ENCODE data around the gene HTRA3.

HTRA3 gene

DNA sequence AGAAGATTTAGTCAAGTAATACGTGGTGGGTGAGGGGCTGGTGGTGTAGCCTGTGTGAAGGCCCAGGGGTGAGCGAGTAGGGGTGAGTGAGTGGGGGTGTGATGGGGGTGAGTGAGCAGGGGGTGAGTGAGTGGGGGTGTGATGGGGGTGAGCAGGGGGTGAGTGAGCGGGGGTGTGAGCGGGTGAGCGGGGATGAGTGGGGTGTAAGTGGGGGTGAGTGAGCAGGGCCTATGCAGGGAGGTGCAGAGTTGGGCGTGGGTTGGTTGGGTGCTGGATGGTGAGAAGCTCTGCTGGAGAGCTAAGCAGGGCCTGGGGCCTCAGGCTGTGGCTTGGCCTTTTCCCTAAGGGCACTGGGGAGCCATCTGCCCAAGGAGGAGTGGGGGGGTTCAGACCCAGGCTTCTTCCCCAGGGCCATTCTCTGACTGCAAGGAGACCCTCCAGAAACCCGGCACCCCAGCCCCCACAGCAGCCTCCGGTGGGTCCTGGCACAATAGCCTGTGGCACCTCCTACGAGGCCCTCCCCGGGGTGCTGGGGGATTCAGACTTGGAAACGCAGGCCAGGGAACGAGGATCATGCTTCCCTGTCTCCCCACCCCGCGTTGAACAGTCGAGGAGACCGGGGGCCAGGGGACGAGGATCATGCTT lies 40.1 kb upstream of the HTRA3 start:
- no peak for TF ChIP-seq ZNF274 (IDR thresholded peaks at IDR 0.05; ENCODE audit: low read depth, low read length)
- H3K4me3 ChIP-seq (ENCODE audit: low read length) = no peak overlapping the region

- H3K4me3 ChIP-seq (ENCODE audit: low read length) = no peak overlapping the region
- no peak for TF ChIP-seq ZNF274 (IDR thresholded peaks at IDR 0.05; ENCODE audit: low read depth, low read length)
These were observed 39.5 kb upstream of the HTRA3 start for GRCh38 chr4:8230033-8230432.

DNA sequence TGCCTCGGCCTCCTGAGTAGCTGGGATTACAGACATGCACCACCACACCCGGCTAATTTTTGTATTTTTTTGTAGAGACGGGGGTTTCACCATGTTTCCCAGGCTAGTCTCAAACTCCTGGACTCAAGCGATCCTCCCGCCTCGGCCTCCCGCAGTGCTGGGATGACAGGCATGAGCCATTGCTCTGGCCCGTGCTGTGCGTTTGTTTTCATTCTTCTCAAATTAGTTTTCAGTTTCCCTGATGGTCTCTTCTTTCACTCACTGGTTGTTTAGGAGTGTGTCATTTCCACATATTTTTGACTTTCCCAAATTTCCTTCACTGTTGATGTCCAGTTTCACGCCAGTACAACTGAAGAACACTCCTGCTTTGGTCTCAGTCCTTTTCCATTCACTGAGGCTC lies 38.7 kb upstream of the HTRA3 start:
- no peak for TF ChIP-seq ZNF274 (IDR thresholded peaks at IDR 0.05; ENCODE audit: low read depth, low read length)
- no peak overlapping the region for H3K4me3 ChIP-seq (ENCODE audit: low read length)

DNA sequence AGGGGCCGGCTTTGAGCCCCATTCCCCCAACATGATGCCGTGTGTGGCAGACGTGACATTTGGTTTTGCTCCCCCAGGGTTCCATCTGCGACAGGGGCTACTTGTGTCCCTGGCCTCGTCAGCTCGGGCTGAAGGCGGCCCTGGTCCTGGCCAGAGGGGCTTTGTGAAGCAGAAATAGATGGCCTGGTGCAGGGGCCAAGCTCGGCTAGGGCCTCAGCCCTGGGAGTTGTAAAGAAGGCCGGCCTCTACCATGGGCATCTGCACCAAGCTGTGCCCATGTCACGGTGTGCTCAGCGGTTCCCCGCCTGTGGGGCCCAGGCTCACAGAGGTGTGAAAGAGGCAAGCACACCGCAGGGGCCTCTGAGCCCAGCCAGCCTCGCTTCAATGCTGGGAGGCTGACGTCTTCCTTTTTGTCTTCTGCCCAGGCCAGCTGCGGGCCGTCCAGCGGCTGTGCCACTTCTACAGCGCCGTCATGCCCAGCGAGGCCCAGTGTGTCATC lies 38.0 kb upstream of the HTRA3 start:
- TF ChIP-seq ZNF274 (IDR thresholded peaks at IDR 0.05; ENCODE audit: low read depth, low read length) = no peak
- no peak overlapping the region for H3K4me3 ChIP-seq (ENCODE audit: low read length)

- no peak overlapping the region for H3K4me3 ChIP-seq (ENCODE audit: low read length)
- no peak for TF ChIP-seq ZNF274 (IDR thresholded peaks at IDR 0.05; ENCODE audit: low read depth, low read length)
These were observed 36.8 kb upstream of the HTRA3 start for GRCh38 chr4:8232748-8233147.

GRCh38 chr4:8233672-8234484 lies 35.7 kb upstream of the HTRA3 start:
- no peak overlapping the region for H3K4me3 ChIP-seq (ENCODE audit: low read length)
- no peak for TF ChIP-seq ZNF274 (IDR thresholded peaks at IDR 0.05; ENCODE audit: low read depth, low read length)

DNA sequence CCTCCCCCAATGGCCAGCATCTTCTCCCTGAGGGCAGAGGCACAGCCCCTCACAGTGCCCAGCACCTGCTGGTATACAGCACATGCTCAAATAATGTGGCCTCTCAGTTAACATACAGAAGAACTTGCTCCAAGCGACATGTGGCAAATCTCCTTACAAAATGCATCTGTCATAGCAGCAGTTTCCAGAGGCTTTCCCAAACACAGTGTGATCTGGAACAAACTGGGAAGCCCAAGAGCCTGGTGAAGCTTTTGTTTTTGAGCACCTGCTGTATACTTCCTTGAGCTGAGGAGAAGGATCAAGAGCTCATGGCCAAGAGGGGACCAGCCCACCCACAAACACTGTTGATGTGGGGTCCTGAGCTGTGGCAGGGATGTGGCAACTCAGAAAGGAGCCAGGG lies 34.8 kb upstream of the HTRA3 start:
- TF ChIP-seq ZNF274 (IDR thresholded peaks at IDR 0.05; ENCODE audit: low read depth, low read length) = no peak
- no peak overlapping the region for H3K4me3 ChIP-seq (ENCODE audit: low read length)

DNA sequence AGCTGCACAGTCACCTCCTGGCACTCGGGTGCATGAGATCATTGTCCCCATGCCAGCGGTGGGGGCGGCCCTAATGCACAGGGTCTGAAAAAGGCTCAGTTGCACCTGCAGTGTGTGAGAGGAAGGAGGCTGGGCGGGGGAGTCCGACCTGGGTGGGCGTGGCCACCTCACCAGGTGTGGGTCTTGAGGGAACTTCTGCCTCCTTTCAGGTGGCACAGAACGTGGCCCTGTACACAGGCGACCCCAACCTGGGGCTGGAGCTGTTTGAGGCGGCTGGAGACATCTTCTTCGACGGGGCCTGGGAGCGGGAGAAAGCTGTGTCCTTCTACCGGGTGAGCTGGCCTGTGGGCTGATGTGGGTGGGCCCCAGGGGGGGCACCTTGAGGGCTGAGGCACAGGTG lies 34.3 kb upstream of the HTRA3 start:
- TF ChIP-seq ZNF274 (IDR thresholded peaks at IDR 0.05; ENCODE audit: low read depth, low read length) = no peak
- no peak overlapping the region for H3K4me3 ChIP-seq (ENCODE audit: low read length)

DNA sequence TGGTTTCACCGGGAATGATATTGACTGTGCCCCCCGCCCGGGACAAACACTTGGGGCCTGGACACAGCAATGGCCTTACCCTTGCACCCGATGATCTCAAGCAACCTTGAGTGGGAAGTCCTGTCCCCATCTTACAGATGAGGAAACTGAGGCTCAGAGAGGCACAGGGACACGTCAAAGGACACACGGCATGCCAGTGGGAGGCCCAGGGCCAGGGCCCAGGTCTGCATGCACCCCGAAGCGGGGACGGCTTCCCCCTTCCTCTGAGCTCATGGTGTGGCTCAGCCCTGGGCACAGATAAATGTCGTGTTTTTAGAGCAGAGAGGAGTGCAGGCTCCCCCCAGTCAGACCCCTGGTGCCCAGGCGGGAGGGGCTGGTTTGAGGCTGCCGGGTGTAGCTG lies 33.9 kb upstream of the HTRA3 start:
- H3K4me3 ChIP-seq (ENCODE audit: low read length) = no peak overlapping the region
- TF ChIP-seq ZNF274 (IDR thresholded peaks at IDR 0.05; ENCODE audit: low read depth, low read length) = no peak

DNA sequence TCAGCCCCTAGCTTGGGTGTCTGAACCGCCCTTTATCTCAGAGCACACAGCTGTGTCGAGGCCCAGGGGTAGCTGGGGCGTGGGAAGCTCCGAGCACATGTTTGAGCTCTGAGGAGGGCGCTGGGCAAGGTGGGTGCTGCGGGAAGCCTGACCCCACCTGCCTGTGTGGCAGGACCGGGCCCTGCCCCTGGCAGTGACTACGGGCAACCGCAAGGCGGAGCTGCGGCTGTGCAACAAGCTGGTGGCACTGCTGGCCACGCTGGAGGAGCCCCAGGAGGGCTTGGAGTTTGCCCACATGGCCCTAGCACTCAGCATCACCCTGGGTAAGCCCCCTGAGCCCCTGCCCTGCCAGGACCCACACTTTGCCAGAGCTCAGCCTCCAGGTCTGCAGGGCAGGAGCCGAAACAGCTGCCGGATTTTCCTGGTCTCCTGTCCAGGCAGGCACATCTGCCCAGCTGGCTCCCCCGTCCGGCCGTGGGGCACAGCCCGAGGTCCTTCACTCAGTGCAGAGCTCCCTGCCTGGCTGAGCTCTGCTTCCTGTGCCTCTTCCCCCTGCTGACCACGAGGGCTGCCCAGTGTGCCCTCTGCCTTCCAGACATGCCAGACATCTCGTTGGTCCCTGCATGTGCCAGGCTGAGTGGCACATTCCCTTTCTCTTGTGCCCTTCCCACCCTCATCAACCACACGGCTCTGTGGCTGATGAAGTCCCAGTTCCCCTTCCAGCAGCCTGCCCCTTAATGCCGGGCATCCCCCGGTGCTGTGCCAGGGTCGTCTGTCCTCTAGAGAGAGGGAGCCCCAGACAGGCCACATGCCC lies 33.2 kb upstream of the HTRA3 start:
- H3K4me3 ChIP-seq (ENCODE audit: low read length) = no peak overlapping the region
- no peak for TF ChIP-seq ZNF274 (IDR thresholded peaks at IDR 0.05; ENCODE audit: low read depth, low read length)

DNA sequence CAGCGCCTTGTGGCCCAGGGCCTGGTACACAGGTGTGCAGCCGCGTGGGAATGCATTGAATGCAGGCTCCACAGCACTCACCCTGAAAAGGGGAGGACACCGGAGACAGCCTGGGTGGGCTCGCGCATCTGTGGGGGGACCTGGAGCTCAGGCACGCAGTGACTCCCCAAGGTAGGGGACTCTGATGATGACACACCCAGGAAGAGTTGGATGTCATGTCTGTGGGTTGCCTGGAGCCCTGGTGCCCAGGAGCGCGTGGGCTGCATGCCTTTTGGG lies 32.7 kb upstream of the HTRA3 start:
- H3K4me3 ChIP-seq (ENCODE audit: low read length) = no peak overlapping the region
- TF ChIP-seq ZNF274 (IDR thresholded peaks at IDR 0.05; ENCODE audit: low read depth, low read length) = no peak

GRCh38 chr4:8237256-8237989 lies 32.1 kb upstream of the HTRA3 start:
- no peak overlapping the region for H3K4me3 ChIP-seq (ENCODE audit: low read length)

DNA sequence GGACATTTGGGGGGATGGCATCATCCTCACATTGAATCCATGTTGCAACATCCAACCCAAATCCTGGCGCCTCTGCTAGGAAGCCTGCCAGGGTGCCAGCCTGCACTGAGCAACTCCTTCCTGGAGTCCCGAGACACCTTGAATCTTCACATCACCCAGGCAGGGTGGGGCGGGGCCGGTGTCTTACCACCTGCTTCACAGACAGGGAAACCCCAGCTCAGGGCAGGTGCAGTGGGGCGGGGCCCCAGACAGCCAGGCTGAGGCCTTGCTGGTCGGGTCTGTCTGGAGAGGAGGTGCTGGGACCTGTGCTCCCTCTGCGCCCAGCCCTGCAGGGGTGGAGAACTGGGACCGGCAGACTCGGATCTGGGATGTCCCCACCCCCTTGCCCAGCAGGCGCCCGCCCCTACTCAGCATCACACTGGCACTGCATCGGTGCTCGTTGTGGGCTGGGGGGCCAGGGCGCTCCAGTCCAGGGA lies 31.5 kb upstream of the HTRA3 start:
- H3K4me3 ChIP-seq (ENCODE audit: low read length) = no peak overlapping the region
- TF ChIP-seq ZNF274 (IDR thresholded peaks at IDR 0.05; ENCODE audit: low read depth, low read length) = no peak

More at GRCh38 chr4:8237256-8237989, 32.1 kb upstream of the HTRA3 start:
- no peak for TF ChIP-seq ZNF274 (IDR thresholded peaks at IDR 0.05; ENCODE audit: low read depth, low read length)

GRCh38 chr4:8238515-8239053 lies 31.0 kb upstream of the HTRA3 start:
- H3K4me3 ChIP-seq (ENCODE audit: low read length) = no peak overlapping the region
- TF ChIP-seq ZNF274 (IDR thresholded peaks at IDR 0.05; ENCODE audit: low read depth, low read length) = no peak
